Choroid plexus epithelial cell (primary cell): ENCODE measurements around the gene AK8.

Experiments
- DNase-seq: peaks from one replicate; pipeline ENCODE4 v3.0.0-alpha.2; 2010; ENCODE audit warnings: low read depth
- H3K4me3 ChIP-seq: 2 replicates; pipeline ENCODE4 v1.5.1; 2011; ENCODE audit warnings: low read depth, mild to moderate bottlenecking, control low read depth, low read length, moderate library complexity
- TF ChIP-seq, protein P1 (sequence below): conservative IDR thresholded peaks from 2 replicates; pipeline ENCODE4 v1.5.1; 2011; ENCODE audit warnings: low read depth, mild to moderate bottlenecking, control low read depth, inconsistent platforms, low read length, moderate library complexity

Gene AK8

DNA sequence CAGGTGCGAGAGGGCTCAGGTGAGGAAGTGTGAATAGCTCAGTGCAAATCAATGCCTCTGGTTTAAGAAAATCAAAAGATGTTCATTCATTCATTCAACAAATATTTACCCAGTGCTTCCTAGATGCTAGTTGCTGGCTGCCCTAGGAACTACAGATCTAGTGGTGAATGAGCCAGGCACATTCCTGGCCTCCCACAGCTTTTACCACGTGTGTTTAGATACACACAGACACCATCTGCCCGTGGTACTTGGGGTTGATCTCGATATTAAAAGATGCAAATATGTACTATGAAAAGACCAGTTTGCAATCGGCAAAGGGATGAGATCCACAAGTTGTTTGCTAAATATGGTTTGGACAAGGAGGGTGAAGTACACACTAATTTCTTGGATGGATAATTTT lies 129.6 kb downstream of the AK8 start:
- DNase-seq: peak; percentile 70
- H3K4me3 ChIP-seq: no peak overlapping the region
- TF ChIP-seq, protein P1, sequence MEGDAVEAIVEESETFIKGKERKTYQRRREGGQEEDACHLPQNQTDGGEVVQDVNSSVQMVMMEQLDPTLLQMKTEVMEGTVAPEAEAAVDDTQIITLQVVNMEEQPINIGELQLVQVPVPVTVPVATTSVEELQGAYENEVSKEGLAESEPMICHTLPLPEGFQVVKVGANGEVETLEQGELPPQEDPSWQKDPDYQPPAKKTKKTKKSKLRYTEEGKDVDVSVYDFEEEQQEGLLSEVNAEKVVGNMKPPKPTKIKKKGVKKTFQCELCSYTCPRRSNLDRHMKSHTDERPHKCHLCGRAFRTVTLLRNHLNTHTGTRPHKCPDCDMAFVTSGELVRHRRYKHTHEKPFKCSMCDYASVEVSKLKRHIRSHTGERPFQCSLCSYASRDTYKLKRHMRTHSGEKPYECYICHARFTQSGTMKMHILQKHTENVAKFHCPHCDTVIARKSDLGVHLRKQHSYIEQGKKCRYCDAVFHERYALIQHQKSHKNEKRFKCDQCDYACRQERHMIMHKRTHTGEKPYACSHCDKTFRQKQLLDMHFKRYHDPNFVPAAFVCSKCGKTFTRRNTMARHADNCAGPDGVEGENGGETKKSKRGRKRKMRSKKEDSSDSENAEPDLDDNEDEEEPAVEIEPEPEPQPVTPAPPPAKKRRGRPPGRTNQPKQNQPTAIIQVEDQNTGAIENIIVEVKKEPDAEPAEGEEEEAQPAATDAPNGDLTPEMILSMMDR: no peak

DNA sequence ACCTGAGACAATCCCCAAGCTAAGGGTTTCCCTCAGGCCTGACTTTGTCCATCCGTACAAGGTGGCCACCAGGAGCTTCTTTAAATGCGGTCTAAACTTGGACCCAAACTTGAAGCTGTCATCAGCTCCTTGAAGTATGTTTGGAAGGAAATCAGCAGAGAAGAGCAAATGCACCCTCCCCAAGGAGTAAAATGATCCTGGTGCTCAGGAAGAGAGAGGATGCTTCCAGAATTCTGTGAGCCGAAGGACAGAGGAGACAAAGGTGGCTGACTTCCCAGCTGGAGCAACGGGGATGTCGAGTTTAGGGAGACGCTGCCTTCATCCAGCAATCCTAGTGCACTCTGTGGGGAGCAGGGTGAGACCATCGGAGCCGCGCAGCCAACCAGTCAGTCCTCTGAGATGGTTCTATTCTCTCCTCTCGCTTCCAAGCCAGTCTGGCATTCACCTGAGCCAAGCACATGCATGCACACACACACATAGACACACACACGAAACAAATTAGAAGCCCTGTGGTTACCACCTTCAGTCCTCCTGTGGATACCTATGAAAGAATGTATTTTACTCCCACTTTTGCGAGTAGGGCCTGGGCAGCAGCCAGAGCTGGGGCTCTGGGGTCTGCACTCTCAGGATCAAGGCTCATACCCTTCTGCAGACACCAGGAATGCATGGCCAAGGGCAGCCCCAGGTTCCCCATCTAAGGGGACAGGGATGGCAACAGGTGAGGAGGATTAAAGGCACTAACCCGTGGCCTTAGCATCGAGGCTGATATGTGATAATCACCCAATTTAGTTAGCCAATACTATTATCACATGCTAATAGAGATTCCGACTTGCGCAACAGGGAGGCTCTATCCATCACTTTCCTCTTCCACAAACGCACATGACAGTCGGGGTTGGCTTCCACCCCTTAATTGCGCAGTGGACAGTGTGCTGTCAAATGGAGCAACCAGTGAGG lies 132.1 kb downstream of the AK8 start:
- H3K4me3 ChIP-seq: no peak overlapping the region
- TF ChIP-seq, protein P1: no peak
- DNase-seq: no peak

DNA sequence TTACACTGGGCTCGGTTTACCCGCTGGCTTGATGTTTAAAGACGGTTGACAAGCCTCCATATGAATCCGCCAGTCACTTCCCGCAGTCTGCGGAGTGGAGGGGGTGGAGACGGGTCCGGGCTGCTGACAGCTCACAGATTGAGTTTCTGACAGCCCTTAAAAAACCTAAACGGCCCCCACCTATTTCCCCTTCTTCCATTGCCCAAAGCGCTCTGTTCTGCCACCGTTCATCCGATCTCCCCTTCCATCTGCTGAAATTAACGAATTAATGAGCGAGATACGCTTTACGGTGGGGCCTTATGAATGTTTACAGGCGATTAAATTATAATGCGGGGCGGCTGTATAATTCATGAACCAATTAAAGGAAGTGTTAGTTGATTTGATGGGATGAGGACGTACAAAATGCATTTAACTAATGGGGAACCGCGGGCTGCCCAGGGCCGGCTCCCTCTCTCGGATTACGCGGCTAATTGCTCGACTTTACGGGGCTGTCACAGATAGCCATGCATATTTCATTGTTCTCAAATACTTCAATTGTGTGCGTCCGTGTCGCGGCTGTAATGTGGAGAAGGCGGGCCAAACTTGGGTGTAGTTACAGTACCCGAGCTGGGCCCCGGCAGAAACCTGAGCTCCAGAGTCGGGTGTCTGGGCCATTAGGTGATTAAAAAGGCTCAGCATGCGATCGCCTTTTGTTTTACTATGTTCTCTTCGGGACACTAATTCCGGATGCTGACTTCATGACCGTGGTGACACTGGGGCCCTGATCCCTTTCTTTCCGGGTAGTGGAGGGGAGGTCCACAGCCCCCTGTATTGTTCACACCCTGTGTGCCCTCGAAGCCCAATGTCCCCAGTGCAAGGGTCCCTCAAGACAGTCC lies 133.0 kb downstream of the AK8 start:
- TF ChIP-seq, protein P1: no peak
- no peak for DNase-seq
- no peak overlapping the region for H3K4me3 ChIP-seq

DNA sequence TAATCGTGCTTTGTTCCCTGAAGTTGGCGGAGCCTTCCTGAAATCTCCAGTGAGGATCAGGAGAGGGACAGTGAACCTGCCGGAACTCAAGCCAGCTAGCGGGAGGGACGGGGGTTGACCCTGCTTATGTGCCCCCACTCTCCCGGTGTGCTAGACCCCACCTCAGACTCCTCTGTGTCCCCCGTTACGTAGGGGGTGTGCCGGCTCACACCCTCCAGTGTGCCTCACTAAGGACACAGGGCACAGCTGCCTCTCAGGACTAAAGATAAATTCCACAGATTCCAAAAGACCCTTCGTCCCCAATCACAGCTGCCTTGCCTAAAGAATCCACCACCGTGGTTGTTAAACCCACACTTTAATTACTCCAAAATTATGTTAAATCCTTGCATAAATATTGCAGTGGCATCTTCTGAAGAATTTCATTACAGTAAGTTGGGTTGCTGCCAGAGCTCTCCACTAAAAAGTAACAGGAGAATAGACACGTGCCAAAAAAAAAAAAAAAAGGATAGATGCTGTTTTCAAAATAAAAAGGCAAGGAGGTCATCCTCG lies 134.1 kb downstream of the AK8 start:
- DNase-seq: no peak
- TF ChIP-seq, protein P1: no peak
- H3K4me3 ChIP-seq: no peak overlapping the region

DNA sequence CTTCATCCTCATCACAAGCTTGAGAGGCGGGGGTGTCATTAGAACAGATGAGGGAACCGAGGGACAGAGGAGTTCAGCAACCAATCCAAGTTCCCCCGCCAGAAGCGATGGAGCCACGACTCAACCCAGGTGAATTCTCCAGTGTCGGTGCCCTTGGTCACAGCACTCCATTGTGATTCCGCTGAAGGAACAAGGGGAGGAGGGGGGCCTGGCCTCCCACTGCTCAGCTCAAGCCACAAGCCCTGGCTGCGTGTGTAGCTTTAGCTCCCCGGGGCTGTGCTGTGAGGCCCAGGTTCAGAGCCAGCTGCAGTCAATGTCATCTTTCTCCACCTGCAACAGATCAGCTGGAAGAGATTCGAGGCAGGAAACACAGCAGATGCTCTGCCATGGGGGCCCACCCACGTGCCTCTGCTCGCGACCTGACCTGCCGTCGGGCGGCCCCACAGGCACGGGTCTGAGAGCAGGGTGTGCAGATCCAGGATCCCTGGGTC lies 135.2 kb downstream of the AK8 start:
- TF ChIP-seq, protein P1: no peak
- DNase-seq: no peak
- no peak overlapping the region for H3K4me3 ChIP-seq

DNA sequence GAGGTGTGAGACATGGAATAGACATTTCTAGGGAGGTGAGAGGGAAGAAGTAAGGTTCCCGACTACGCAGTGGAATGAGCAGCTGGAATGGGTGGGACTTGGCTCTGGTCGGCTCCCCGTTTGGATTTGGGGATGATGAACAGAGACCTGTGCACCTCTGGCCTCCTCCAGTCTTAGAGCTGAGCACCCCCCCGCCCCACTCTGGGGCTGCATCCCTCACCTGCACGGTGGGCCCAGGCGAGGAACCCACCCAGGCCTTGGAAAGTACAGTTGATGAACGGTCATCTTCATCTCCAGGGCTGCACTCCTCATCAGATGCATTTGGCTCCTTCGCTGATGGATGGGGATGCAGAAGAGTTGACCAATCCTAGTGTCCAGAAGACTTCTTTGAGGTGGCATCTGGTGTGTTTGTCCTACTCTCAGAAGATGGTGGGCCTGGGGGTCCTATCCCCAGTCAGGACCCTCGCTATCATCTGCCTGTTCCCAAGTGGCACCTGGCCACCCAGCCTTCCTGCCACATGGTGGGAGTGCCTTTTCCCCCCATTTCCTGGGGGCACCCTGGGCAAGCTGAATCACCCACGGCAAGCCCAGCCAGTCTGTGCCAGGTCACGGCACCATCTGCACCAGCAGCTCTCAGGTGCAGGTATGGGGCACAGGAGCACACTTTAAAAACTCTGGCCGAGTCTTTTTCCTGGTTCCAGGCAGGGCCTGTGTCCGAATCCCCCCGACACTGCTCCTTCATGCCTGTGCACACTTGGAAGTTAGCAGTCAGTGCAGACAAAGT lies 137.4 kb downstream of the AK8 start:
- no peak for DNase-seq
- H3K4me3 ChIP-seq: no peak overlapping the region
- TF ChIP-seq, protein P1: no peak
